GM12891 (cell line): ENCODE measurements around the gene PAX7.

Source experiments
- PAX5 ChIP-seq: IDR thresholded peaks from 2 replicates; pipeline ENCODE4 v1.6.1; 2011; ENCODE audit warnings: low read length, moderate library complexity, mild to moderate bottlenecking; ENCODE audit not compliant: insufficient read depth, severe bottlenecking
- POLR2A ChIP-seq: IDR thresholded peaks from 2 replicates; pipeline ENCODE4 v1.6.1; 2011; ENCODE audit warnings: low read depth, low read length, control low read depth
- POLR2AphosphoS5 ChIP-seq: IDR thresholded peaks from 2 replicates; pipeline ENCODE4 v1.6.1; 2011; ENCODE audit warnings: low read depth, low read length, control low read depth
- TAF1 ChIP-seq: IDR thresholded peaks from 2 replicates; pipeline ENCODE4 v1.6.1; 2011; ENCODE audit warnings: low read depth, low read length, control low read depth

DNA sequence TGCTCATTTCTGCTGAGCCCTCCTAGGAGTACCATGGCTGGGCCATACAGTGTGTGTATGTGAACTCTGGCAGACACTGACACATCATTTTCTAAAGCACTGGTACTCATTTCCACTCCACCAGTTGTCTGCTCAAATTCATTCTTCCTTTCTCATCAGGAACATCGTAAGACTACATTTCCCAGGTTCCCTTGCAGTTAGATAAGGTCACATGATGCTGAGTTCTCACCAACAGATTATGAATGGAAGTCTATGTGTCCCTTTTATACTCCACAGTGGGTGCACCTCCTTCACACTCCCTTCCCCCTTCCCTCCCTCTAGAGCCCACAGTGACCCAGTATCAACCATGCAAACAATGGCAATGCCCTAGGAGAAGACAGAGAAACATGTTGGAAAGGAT lies 38.3 kb upstream of the PAX7 start:
- no peak for TF ChIP-seq POLR2A
- TF ChIP-seq TAF1 = no peak
- no peak for TF ChIP-seq POLR2AphosphoS5
- TF ChIP-seq PAX5 = no peak
